MCF 10A (cell line): ENCODE measurements around the gene SLC25A26. TPM values are rescaled to one million over a fixed set of nuclear protein-coding genes. Genes with fewer than 3 reads are reported as not detected.
A peak's percentile ranks its signal among the peaks of the same experiment; 100 is the strongest.

ENCODE experiments used
- BruUV-seq: library from RNA; stranded (reverse); fragments of 400-500 nt; replicated peaks from 2 replicates; lab custom pipeline; 2021; lab: Mats Ljungman, UMichigan
- CTCF ChIA-PET: fragments of 300-600 bp; sonication (Branson Sonifier 250); formaldehyde crosslinking; extraction: SDS; loops from one replicate; lab custom pipeline; 2021; ENCODE audit warnings: antibody characterized with exemption, inconsistent platforms; lab: Yijun Ruan, JAX
- POLR2A ChIA-PET: fragments of 300-600, 350-650 bp; sonication (Branson Sonifier 250); formaldehyde crosslinking; extraction: SDS; loops from one replicate; lab custom pipeline; 2020; ENCODE audit warnings: antibody characterized with exemption, inconsistent platforms; lab: Yijun Ruan, JAX
- DNase-seq: peaks from one replicate; pipeline ENCODE4 v3.0.0-alpha.2; 2018; ENCODE audit not compliant: unreplicated experiment
- H3K27ac Mint-ChIP-seq: one replicate; pipeline ENCODE4 v1.8.0; 2022; ENCODE audit warnings: mild to moderate bottlenecking, low read depth, mixed read lengths; ENCODE audit not compliant: unreplicated experiment
- H3K27me3 Mint-ChIP-seq: one replicate; pipeline ENCODE4 v1.8.0; 2022; ENCODE audit warnings: mixed read lengths; ENCODE audit not compliant: insufficient read depth, unreplicated experiment
- H3K36me3 Mint-ChIP-seq: one replicate; pipeline ENCODE4 v1.8.0; 2022; ENCODE audit warnings: mild to moderate bottlenecking, moderate library complexity, mixed read lengths; ENCODE audit not compliant: insufficient read depth, unreplicated experiment
- H3K4me1 Mint-ChIP-seq: one replicate; pipeline ENCODE4 v1.8.0; 2022; ENCODE audit warnings: mixed read lengths; ENCODE audit not compliant: insufficient read depth, unreplicated experiment
- H3K4me3 Mint-ChIP-seq: one replicate; pipeline ENCODE4 v1.8.0; 2022; ENCODE audit warnings: mild to moderate bottlenecking, moderate library complexity, mixed read lengths; ENCODE audit not compliant: unreplicated experiment
- H3K9me3 Mint-ChIP-seq: one replicate; pipeline ENCODE4 v1.8.0; 2022; ENCODE audit warnings: mixed read lengths; ENCODE audit not compliant: unreplicated experiment
- CTCF ChIP-seq: fragments of 200-600 bp; IDR thresholded peaks from one replicate; pipeline ENCODE4 v1.8.0; 2022; ENCODE audit warnings: antibody characterized with exemption, mild to moderate bottlenecking; ENCODE audit not compliant: unreplicated experiment
- intact Hi-C: fragments of 100-400 bp; cut with micrococcal nuclease; formaldehyde crosslinking; loops from 2 replicates; pipeline ENCODE4 v1.14.1; 2022
- total RNA-seq: library from RNA; stranded (reverse); gene quantifications from 2 replicates; pipeline ENCODE4 v1.2.3, GENCODE V29; 2022

Gene SLC25A26
- total RNA-seq, 1 experiment from 2014 or later: 24.8 TPM

GRCh38 chr3:66427352-66427751 lies 206.6 kb downstream of the SLC25A26 start:
- Mint-ChIP-seq H3K27me3 (no peaks in the 10 kb centered on the region), H3K4me1 (peaks cover 44% of the 10 kb centered on the region), H3K4me3 (no peak overlapping the region), H3K36me3 (no peaks in the 10 kb centered on the region), H3K9me3 (peaks cover 5% of the 10 kb centered on the region), H3K27ac (peak overlapping the region; percentile 36)
- intact Hi-C loops: loop anchor here (5.0 kb wide), 1 partner anchor 75 kb away; the partner anchor contains the start of gene LRIG1
- BruUV-seq: no TSS peak
- TF ChIP-seq CTCF: no peak
- DNase-seq: no peak
- CTCF ChIA-PET: interaction anchor here (1.1 to 2.1 kb wide), 3 partner anchors 19 to 173 kb away, joined by 3 to 15 read pairs (median 5); no protein-coding TSS in a partner anchor
- POLR2A ChIA-PET: interaction anchor here (2.0 kb wide), 1 partner anchor 15 kb away, joined by 11 read pairs; no protein-coding TSS in a partner anchor

GRCh38 chr3:66427951-66428474 lies 207.2 kb downstream of the SLC25A26 start:
- intact Hi-C loops: loop anchor here (1.0 to 5.0 kb wide), 2 partner anchors 21 to 74 kb away; partner anchors contain the start of gene LRIG1

More at GRCh38 chr3:66427951-66428474, 207.2 kb downstream of the SLC25A26 start:
- no peaks in the 10 kb centered on the region for H3K27me3 Mint-ChIP-seq
- ChIA-PET CTCF (interaction anchor here (0.6 to 2.2 kb wide), 9 partner anchors 15 to 393 kb away, joined by 3 to 15 read pairs (median 4); no protein-coding TSS in a partner anchor), POLR2A (interaction anchor here (0.6 to 2.4 kb wide), 11 partner anchors 9 to 394 kb away, joined by 3 to 11 read pairs (median 4); partner anchors contain the start of gene LRIG1)
- H3K4me3 Mint-ChIP-seq: peak overlapping the region; percentile 62
- H3K4me1 Mint-ChIP-seq: peaks cover 44% of the 10 kb centered on the region
- no peak for DNase-seq
- no peak for TF ChIP-seq CTCF
- H3K27ac Mint-ChIP-seq: peak overlapping the region; percentile 93
- no peaks in the 10 kb centered on the region for H3K9me3 Mint-ChIP-seq
- H3K36me3 Mint-ChIP-seq: no peaks in the 10 kb centered on the region
- no TSS peak for BruUV-seq

Other genes starting within 250 kb of the SLC25A26 start
- gene MAGI1, start 182.1 kb upstream of the SLC25A26 start, total RNA-seq: 6.2 and 6.3 TPM in 2 replicates